H1 (cell line): ENCODE measurements around the gene RSBN1. TPM values are rescaled to one million over a fixed set of nuclear protein-coding genes. Genes with fewer than 3 reads are reported as not detected.

Experiments used
- CTCF ChIA-PET: fragments of 300-600 bp; sonication (Branson Sonifier 250); formaldehyde crosslinking; loops from one replicate; lab custom pipeline; 2021; ENCODE audit not compliant: partially characterized antibody; lab: Charles Lee
- POLR2A ChIA-PET: fragments of 300-600 bp; sonication (Branson Sonifier 250); formaldehyde crosslinking; loops from one replicate; lab custom pipeline; 2021; ENCODE audit warnings: inconsistent platforms; ENCODE audit not compliant: partially characterized antibody; lab: Charles Lee
- DNase-seq, 2 experiments: peaks; one replicate each; pipeline versions ENCODE4 v3.0.0 to v3.0.0-alpha.2; 2010 to 2022; ENCODE audit warnings: low spot score in 2 of 2, low read depth in 1 of 2, mixed read lengths in 1 of 2
- FAIRE-seq: peaks from 2 replicates; lab custom pipeline; 2011; peaks lifted over from hg19 to GRCh38; lab: Jason Lieb, UNC
- H2AFZ ChIP-seq: 2 replicates; pipeline ENCODE4 v1.8.1; 2012; ENCODE audit warnings: low read length, inconsistent platforms
- H2AK5ac ChIP-seq: 2 replicates; pipeline ENCODE4 v1.6.1; 2013; ENCODE audit warnings: low read depth, low read length
- H2BK120ac ChIP-seq: replicated peaks from 2 replicates; pipeline ENCODE3; 2013; ENCODE audit warnings: low read depth, low read length, inconsistent platforms
- H2BK12ac ChIP-seq: 2 replicates; pipeline ENCODE4 v1.6.1; 2013; ENCODE audit warnings: low read depth, low read length
- H2BK15ac ChIP-seq: 2 replicates; pipeline ENCODE4 v1.6.1; 2013; ENCODE audit warnings: low read length
- H2BK20ac ChIP-seq: 2 replicates; pipeline ENCODE4 v1.6.1; 2013; ENCODE audit warnings: low read length
- H2BK5ac ChIP-seq: 2 replicates; pipeline ENCODE4 v1.6.1; 2013; ENCODE audit warnings: low read depth, low read length
- H3K14ac ChIP-seq: 2 replicates; pipeline ENCODE4 v1.6.1; 2013; ENCODE audit warnings: inconsistent platforms; ENCODE audit not compliant: insufficient read length
- H3K18ac ChIP-seq: 2 replicates; pipeline ENCODE4 v1.6.1; 2013; ENCODE audit warnings: low read length; ENCODE audit errors: extremely low read depth
- H3K23ac ChIP-seq: 2 replicates; pipeline ENCODE4 v1.6.1; 2013; ENCODE audit warnings: inconsistent platforms; ENCODE audit not compliant: insufficient read length
- H3K23me2 ChIP-seq: 2 replicates; pipeline ENCODE4 v1.6.1; 2013; ENCODE audit warnings: low read depth, low read length
- H3K27ac ChIP-seq: 2 replicates; pipeline ENCODE4 v1.6.1; 2011; ENCODE audit warnings: low read depth, low read length, inconsistent platforms
- H3K27me3 ChIP-seq, 4 experiments: replicated peaks in 1 of 4; 1 replicate in 1 of 4; 2 replicates in 3 of 4; pipeline versions ENCODE4 v1.6.1 to v1.8.1; 2011 to 2013; ENCODE audit warnings: low read length in 3 of 4, mild to moderate bottlenecking in 3 of 4, inconsistent platforms in 2 of 4, mixed read lengths in 2 of 4, moderate library complexity in 1 of 4; ENCODE audit not compliant: control insufficient read depth in 3 of 4, insufficient read depth in 3 of 4; ENCODE audit errors: extremely low read depth in 1 of 4
- H3K36me3 ChIP-seq, 4 experiments: 2 replicates each; pipeline versions ENCODE4 v1.6.1 to v1.8.1; 2011 to 2013; ENCODE audit warnings: mild to moderate bottlenecking in 4 of 4, low read length in 3 of 4, moderate library complexity in 2 of 4, control low read depth in 1 of 4, inconsistent platforms in 1 of 4; ENCODE audit not compliant: insufficient read depth in 4 of 4, control insufficient read depth in 2 of 4
- H3K4ac ChIP-seq: replicated peaks from 2 replicates; pipeline ENCODE3; 2013; ENCODE audit warnings: low read length, low read depth, mixed read lengths, inconsistent platforms; ENCODE audit not compliant: insufficient read length
- H3K4me1 ChIP-seq, 4 experiments: replicated peaks in 1 of 4; 1 replicate in 1 of 4; 2 replicates in 3 of 4; pipeline versions ENCODE4 v1.6.1 to v1.8.1; 2011 to 2013; ENCODE audit warnings: low read length in 3 of 4, inconsistent platforms in 2 of 4, mixed read lengths in 1 of 4; ENCODE audit not compliant: insufficient read depth in 4 of 4, control insufficient read depth in 3 of 4
- H3K4me2 ChIP-seq, 2 experiments: 2 replicates each; pipeline versions ENCODE4 v1.6.1 to v1.8.1; 2011 to 2013; ENCODE audit warnings: low read depth in 2 of 2, low read length in 2 of 2, control low read depth in 1 of 2, inconsistent platforms in 1 of 2, mild to moderate bottlenecking in 1 of 2; ENCODE audit not compliant: insufficient read depth in 1 of 2
- H3K4me3 ChIP-seq, 4 experiments: fragments of 200-600, 300-600 bp in 1 of 4; sonication (generic), shearing (Covaris generic), sonication (Bioruptor Twin) in 1 of 4; 2 replicates each; pipeline versions ENCODE4 v1.5.1 to v1.8.1; 2011 to 2016; ENCODE audit warnings: low read length in 4 of 4, low read depth in 3 of 4, control low read depth in 2 of 4, inconsistent platforms in 2 of 4, mild to moderate bottlenecking in 2 of 4, mixed read lengths in 1 of 4, moderate library complexity in 1 of 4; ENCODE audit not compliant: insufficient read depth in 2 of 4; ENCODE audit errors: extremely low read depth in 1 of 4
- H3K56ac ChIP-seq: replicated peaks from 2 replicates; pipeline ENCODE3; 2013; ENCODE audit warnings: low read depth, mild to moderate bottlenecking, mixed read lengths, low read length, inconsistent platforms; ENCODE audit not compliant: insufficient read length
- H3K79me1 ChIP-seq: 2 replicates; pipeline ENCODE4 v1.6.1; 2013; ENCODE audit warnings: low read depth, low read length, control low read depth
- H3K79me2 ChIP-seq, 2 experiments: 2 replicates each; pipeline versions ENCODE4 v1.6.1 to v1.8.1; 2012 to 2013; ENCODE audit warnings: low read length in 2 of 2, mild to moderate bottlenecking in 2 of 2, inconsistent platforms in 1 of 2; ENCODE audit not compliant: insufficient read depth in 2 of 2, control insufficient read depth in 1 of 2
- H3K9ac ChIP-seq, 4 experiments: replicated peaks in 1 of 4; 1 replicate in 1 of 4; 2 replicates in 3 of 4; pipeline versions ENCODE4 v1.6.1 to v1.8.1; 2011 to 2013; ENCODE audit warnings: low read depth in 3 of 4, low read length in 3 of 4, control low read depth in 2 of 4, mild to moderate bottlenecking in 2 of 4, moderate library complexity in 2 of 4, inconsistent platforms in 1 of 4; ENCODE audit errors: extremely low read depth in 1 of 4
- H3K9me3 ChIP-seq, 2 experiments: 2 replicates each; pipeline versions ENCODE4 v1.6.1 to v1.8.1; 2012 to 2013; ENCODE audit warnings: mild to moderate bottlenecking in 2 of 2, moderate library complexity in 2 of 2, control low read depth in 1 of 2, inconsistent platforms in 1 of 2, low read depth in 1 of 2, low read length in 1 of 2, mixed read lengths in 1 of 2; ENCODE audit not compliant: insufficient read depth in 2 of 2
- H4K20me1 ChIP-seq, 2 experiments: replicated peaks in 1 of 2; 2 replicates each; pipeline versions ENCODE3 to v1.8.1; 2011 to 2013; ENCODE audit warnings: inconsistent platforms in 2 of 2, low read length in 2 of 2, mild to moderate bottlenecking in 1 of 2; ENCODE audit not compliant: insufficient read depth in 2 of 2, control insufficient read depth in 1 of 2
- H4K5ac ChIP-seq: 2 replicates; pipeline ENCODE4 v1.6.1; 2013; ENCODE audit warnings: low read length, low read depth, mixed read lengths, inconsistent platforms; ENCODE audit not compliant: insufficient read length
- H4K8ac ChIP-seq: 2 replicates; pipeline ENCODE4 v1.8.0; 2013; ENCODE audit warnings: mild to moderate bottlenecking, moderate library complexity, low read length, inconsistent platforms; ENCODE audit not compliant: insufficient read depth; ENCODE audit errors: extremely low read depth
- H4K91ac ChIP-seq: replicated peaks from 2 replicates; pipeline ENCODE3; 2013; ENCODE audit warnings: low read length, mixed read lengths, inconsistent platforms; ENCODE audit not compliant: insufficient read length
- EP300 ChIP-seq, 2 experiments: IDR thresholded peaks; 1 replicate in 1 of 2; 2 replicates in 1 of 2; pipeline ENCODE4 v1.6.1; 2011 to 2012; ENCODE audit warnings: low read depth in 2 of 2, low read length in 2 of 2, mild to moderate bottlenecking in 2 of 2, borderline replicate concordance in 1 of 2, inconsistent platforms in 1 of 2, moderate library complexity in 1 of 2
- KDM1A ChIP-seq: fragments of 200-600, 300-600 bp; sonication (generic); IDR thresholded peaks from 2 replicates; pipeline ENCODE4 v1.7.1; 2016; ENCODE audit warnings: mild to moderate bottlenecking, low read length, borderline replicate concordance
- PHF8 ChIP-seq: fragments of 200-600 bp; sonication (generic); conservative IDR thresholded peaks from 2 replicates; pipeline ENCODE4 v1.7.1; 2012; ENCODE audit warnings: low read depth, mild to moderate bottlenecking, inconsistent platforms, low read length, moderate library complexity
- RBBP5 ChIP-seq: IDR thresholded peaks from 2 replicates; pipeline ENCODE4 v1.7.1; 2012; ENCODE audit warnings: low read depth, mild to moderate bottlenecking, inconsistent platforms, low read length, moderate library complexity, borderline replicate concordance
- SP1 ChIP-seq: IDR thresholded peaks from 2 replicates; pipeline ENCODE4 v1.6.1; 2011; ENCODE audit warnings: low read depth, low read length
- TEAD4 ChIP-seq: IDR thresholded peaks from 2 replicates; pipeline ENCODE4 v1.6.1; 2012; ENCODE audit warnings: low read depth, low read length, inconsistent platforms, mixed read lengths
- ZNF274 ChIP-seq: IDR thresholded peaks from 2 replicates; pipeline ENCODE4 v1.7.0; 2012; ENCODE audit warnings: low read length, borderline replicate concordance; ENCODE audit errors: extremely low read depth
- WGBS, 2 experiments: shearing (Covaris generic) in 1 of 2; methylation state at CpG; one replicate each; pipeline versions ENCODE4 v1.1.6 to v1.1.7; 2013 to 2015; ENCODE audit warnings: low lambda C conversion rate in 2 of 2, mixed read lengths in 2 of 2, inconsistent platforms in 1 of 2, low coverage in 1 of 2, missing lambda C conversion rate in 1 of 2; ENCODE audit not compliant: insufficient replicate concordance in 2 of 2, insufficient coverage in 1 of 2, insufficient read length in 1 of 2; ENCODE audit errors: extremely low coverage in 1 of 2, missing lambda C conversion rate in 1 of 2; 5-methylcytosine and 5-hydroxymethylcytosine counted together
- polyA plus RNA-seq, 7 experiments: library from polyadenylated mRNA; depleted of rRNA in 3 of 7; stranded (reverse) in 5 of 7; unstranded in 2 of 7; fragments of >200 nt in 5 of 7; fragments of 200-250 nt in 2 of 7; gene quantifications; 1 replicate in 5 of 7; 2 replicates in 1 of 7; 4 replicates in 1 of 7; pipeline versions ENCODE4 v1.2.1 to v1.2.3, GENCODE V29; 2011 to 2013; ENCODE audit warnings: missing spikeins in 2 of 7, mixed read lengths in 2 of 7
- total RNA-seq: library from RNA; stranded (reverse); fragmentation: NEBNext Ultra II Directional; extraction: Animal tissue kit (Norgen Biotek cat#: 25700); gene quantifications from 2 replicates; pipeline ENCODE4 v1.2.1, GENCODE V29; 2021

Gene RSBN1
- total and polyA plus RNA-seq, 2 of the 8 experiments (the other 6 are each of a cell fraction or from before 2014, with no cell fraction given): 4.2 to 17.6 TPM

DNA sequence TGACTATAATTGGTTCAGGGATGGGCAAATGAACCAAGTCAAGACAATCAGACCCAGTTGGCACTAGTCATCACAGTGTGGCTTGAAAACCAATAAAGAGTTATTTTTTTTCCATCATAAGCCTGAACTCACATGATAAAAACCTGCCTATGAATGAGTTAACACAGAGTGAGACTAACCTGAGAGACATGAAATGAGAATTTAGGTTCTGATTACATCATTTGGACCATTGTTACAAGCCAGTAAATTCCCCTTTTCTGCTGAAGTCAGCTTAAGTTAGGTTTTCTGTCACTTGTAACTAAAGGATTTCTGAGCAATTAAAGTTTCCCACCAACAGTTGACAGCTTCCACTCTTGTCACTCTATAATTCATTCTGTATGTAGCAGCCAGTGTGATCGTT, 9.6 kb upstream of the RSBN1 start:
- FAIRE-seq: no peak
- POLR2A ChIA-PET: interaction anchor here (1.2 kb wide), 1 partner anchor 10 kb away, joined by 5 read pairs; the partner anchor contains the start of gene RSBN1
- TF ChIP-seq TEAD4: no peak
- no peak for TF ChIP-seq RBBP5
- no peak for TF ChIP-seq SP1
- TF ChIP-seq ZNF274: no peak
- no peak for TF ChIP-seq KDM1A
- no peak for TF ChIP-seq EP300 (IDR thresholded peaks at IDR 0.05; ENCODE audit: borderline replicate concordance in 1 of 2, low read depth in 2 of 2, low read length in 2 of 2)
- no peak for TF ChIP-seq PHF8

More for the DNA sequence above, 9.6 kb upstream of the RSBN1 start:
- Histone ChIP-seq H4K91ac (no peak overlapping the region), H2AFZ (no peak overlapping the region), H3K9ac (no peak overlapping the region), H2BK120ac (no peak overlapping the region), H4K5ac (no peak overlapping the region), H4K8ac (no peak overlapping the region), H2BK12ac (no peak overlapping the region), H3K4me3 (no peak overlapping the region), H3K4me1 (no peaks in the 10 kb centered on the region), H3K79me1 (no peaks in the 10 kb centered on the region), H3K18ac (no peak overlapping the region), H3K9me3 (no peaks in the 10 kb centered on the region), H4K20me1 (no peaks in the 10 kb centered on the region), H3K27ac (no peak overlapping the region), H3K23ac (no peak overlapping the region), H3K36me3 (no peaks in the 10 kb centered on the region), H3K79me2 (no peaks in the 10 kb centered on the region), H3K14ac (no peak overlapping the region), H3K56ac (no peak overlapping the region), H2BK20ac (no peak overlapping the region), H2AK5ac (no peak overlapping the region), H3K23me2 (no peaks in the 10 kb centered on the region), H2BK5ac (no peak overlapping the region), H3K27me3 (no peaks in the 10 kb centered on the region), H3K4ac (no peak overlapping the region), H2BK15ac (no peak overlapping the region), H3K4me2 (no peak overlapping the region)
- CTCF ChIA-PET: interaction anchor here (2.9 kb wide), 1 partner anchor 14 kb away, joined by 9 read pairs; no protein-coding TSS in a partner anchor
- DNase-seq: no peak
- WGBS, 2 experiments: 81% methylated on average over 1 of the region's 1 CpG; no CpG with 5 or more reads in 1 of the 2 experiments
